ENCODE measurements around the gene CACNA1C.
A peak's percentile ranks its signal among the peaks of the same experiment; 100 is the strongest.

CACNA1C gene

DNA sequence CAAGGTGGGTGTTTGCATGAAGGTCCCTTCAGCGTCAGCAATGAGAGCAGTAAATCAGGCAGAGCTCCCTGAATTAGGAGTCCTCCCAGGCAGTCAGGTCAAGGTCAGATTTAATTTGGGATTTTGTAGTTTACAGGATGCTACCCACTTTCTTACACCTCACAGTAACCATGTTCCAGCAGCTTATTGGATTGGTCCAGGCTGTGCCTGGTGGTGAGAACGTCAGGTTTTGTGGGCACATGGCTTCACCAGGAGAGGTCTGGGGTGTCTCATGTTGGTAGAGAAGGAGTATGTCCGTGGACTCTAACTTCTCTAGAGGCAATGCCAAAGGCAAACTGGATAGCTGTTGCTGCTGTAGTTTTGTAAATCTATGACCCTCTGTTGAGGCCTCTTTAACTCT, 158.3 kb downstream of the CACNA1C start:
- Histone ChIP-seq H3K4me3 (ENCODE audit: low read depth, low read length) (no peak overlapping the region), H3K9me3 (ENCODE audit: severe bottlenecking) (no peaks in the 10 kb centered on the region), H3K36me3 (no peaks in the 10 kb centered on the region), H3K27ac (no peak overlapping the region), H3K27me3 (ENCODE audit: insufficient read depth, low read depth, severe bottlenecking) (no peaks in the 10 kb centered on the region)
- TF ChIP-seq, protein P1, sequence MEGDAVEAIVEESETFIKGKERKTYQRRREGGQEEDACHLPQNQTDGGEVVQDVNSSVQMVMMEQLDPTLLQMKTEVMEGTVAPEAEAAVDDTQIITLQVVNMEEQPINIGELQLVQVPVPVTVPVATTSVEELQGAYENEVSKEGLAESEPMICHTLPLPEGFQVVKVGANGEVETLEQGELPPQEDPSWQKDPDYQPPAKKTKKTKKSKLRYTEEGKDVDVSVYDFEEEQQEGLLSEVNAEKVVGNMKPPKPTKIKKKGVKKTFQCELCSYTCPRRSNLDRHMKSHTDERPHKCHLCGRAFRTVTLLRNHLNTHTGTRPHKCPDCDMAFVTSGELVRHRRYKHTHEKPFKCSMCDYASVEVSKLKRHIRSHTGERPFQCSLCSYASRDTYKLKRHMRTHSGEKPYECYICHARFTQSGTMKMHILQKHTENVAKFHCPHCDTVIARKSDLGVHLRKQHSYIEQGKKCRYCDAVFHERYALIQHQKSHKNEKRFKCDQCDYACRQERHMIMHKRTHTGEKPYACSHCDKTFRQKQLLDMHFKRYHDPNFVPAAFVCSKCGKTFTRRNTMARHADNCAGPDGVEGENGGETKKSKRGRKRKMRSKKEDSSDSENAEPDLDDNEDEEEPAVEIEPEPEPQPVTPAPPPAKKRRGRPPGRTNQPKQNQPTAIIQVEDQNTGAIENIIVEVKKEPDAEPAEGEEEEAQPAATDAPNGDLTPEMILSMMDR (IDR thresholded peaks at IDR 0.05; ENCODE audit: low read depth, low read length), result no peak
- DNase-seq, result no peak

GRCh38 chr12:2212537-2212936, 159.8 kb downstream of the CACNA1C start:
- Histone ChIP-seq H3K27me3 (ENCODE audit: insufficient read depth, low read depth, severe bottlenecking) (no peaks in the 10 kb centered on the region), H3K27ac (no peak overlapping the region), H3K9me3 (ENCODE audit: severe bottlenecking) (no peaks in the 10 kb centered on the region), H3K36me3 (no peaks in the 10 kb centered on the region), H3K4me3 (ENCODE audit: low read depth, low read length) (no peak overlapping the region)
- DNase-seq, result no peak
- TF ChIP-seq, protein P1 (IDR thresholded peaks at IDR 0.05; ENCODE audit: low read depth, low read length), result no peak

- no peaks in the 10 kb centered on the region for H3K27me3 ChIP-seq (ENCODE audit: insufficient read depth, low read depth, severe bottlenecking)
- H3K27ac ChIP-seq, result no peak overlapping the region
- no peaks in the 10 kb centered on the region for H3K9me3 ChIP-seq (ENCODE audit: severe bottlenecking)
- peak; percentile 31 for DNase-seq
- no peak overlapping the region for H3K4me3 ChIP-seq (ENCODE audit: low read depth, low read length)
- TF ChIP-seq, protein P1 (IDR thresholded peaks at IDR 0.05; ENCODE audit: low read depth, low read length), result no peak
- no peaks in the 10 kb centered on the region for H3K36me3 ChIP-seq
These were observed 160.4 kb downstream of the CACNA1C start for GRCh38 chr12:2212971-2213869.

DNA sequence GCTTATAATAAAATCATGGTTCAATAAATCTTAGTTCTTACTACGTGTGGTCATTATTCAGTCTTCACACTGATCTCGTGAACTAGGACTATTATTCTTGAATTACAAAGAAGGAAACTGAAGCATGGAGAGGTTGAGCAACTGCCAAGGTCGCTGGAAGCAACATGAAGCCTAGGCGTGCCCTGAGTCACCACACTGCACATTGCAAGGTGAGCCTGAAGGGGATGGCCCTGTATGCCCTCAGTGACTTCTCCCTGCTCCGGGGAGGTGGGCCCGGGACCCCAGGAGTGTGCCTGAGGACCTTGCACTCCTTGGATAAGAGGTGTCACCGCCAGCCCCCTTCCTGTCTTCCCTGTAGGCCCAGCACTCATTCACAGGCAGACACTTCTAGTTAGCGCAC, 161.6 kb downstream of the CACNA1C start:
- H3K4me3 ChIP-seq (ENCODE audit: low read depth, low read length), result no peak overlapping the region
- H3K27me3 ChIP-seq (ENCODE audit: insufficient read depth, low read depth, severe bottlenecking), result no peaks in the 10 kb centered on the region
- H3K27ac ChIP-seq, result no peak overlapping the region
- H3K9me3 ChIP-seq (ENCODE audit: severe bottlenecking), result no peaks in the 10 kb centered on the region
- H3K36me3 ChIP-seq, result no peaks in the 10 kb centered on the region
- no peak for DNase-seq
- TF ChIP-seq, protein P1 (IDR thresholded peaks at IDR 0.05; ENCODE audit: low read depth, low read length), result no peak

- no peak for DNase-seq
- TF ChIP-seq, protein P1 (IDR thresholded peaks at IDR 0.05; ENCODE audit: low read depth, low read length), result no peak
- no peak overlapping the region for H3K27ac ChIP-seq
These were observed 163.1 kb downstream of the CACNA1C start for GRCh38 chr12:2215709-2216560.

More at GRCh38 chr12:2215709-2216560, 163.1 kb downstream of the CACNA1C start:
- Histone ChIP-seq H3K4me3 (ENCODE audit: low read depth, low read length) (no peak overlapping the region), H3K36me3 (no peaks in the 10 kb centered on the region), H3K27me3 (ENCODE audit: insufficient read depth, low read depth, severe bottlenecking) (no peaks in the 10 kb centered on the region), H3K9me3 (ENCODE audit: severe bottlenecking) (no peaks in the 10 kb centered on the region)
